K562 (cell line): ENCODE data around the gene CD52. TPM values are rescaled to one million over a fixed set of nuclear protein-coding genes. Genes with fewer than 3 reads are reported as not detected.

ENCODE experiments used
- ATAC-seq: fragments of 200-7000 bp; cut with Tn5 transposase; 3 replicates; pipeline ENCODE4 v1.9.1; 2020; ENCODE audit warnings: moderate library complexity
- BruUV-seq: library from RNA; stranded (reverse); fragments of 400-500 nt; replicated peaks from 2 replicates; lab custom pipeline; 2021; lab: Mats Ljungman, UMichigan
- CTCF ChIA-PET: fragments of 300-600 bp; formaldehyde crosslinking; extraction: SDS; loops from one replicate; lab custom pipeline; 2021; ENCODE audit warnings: low intra/inter-chr PET ratio; lab: Yijun Ruan, JAX
- POLR2A ChIA-PET: fragments of 300-600, 350-650 bp; sonication (Branson Sonifier 250); formaldehyde crosslinking; extraction: SDS; loops from one replicate; lab custom pipeline; 2021; ENCODE audit warnings: antibody characterized with exemption, inconsistent platforms; lab: Yijun Ruan, JAX
- DNase-seq, 4 experiments: peaks; one replicate each; pipeline versions ENCODE4 v3.0.0 to v3.0.0-alpha.2; 2011 to 2018; ENCODE audit warnings: low spot score in 3 of 4, mixed read lengths in 3 of 4; ENCODE audit errors: extremely low read depth in 1 of 4
- FAIRE-seq: peaks from 2 replicates; lab custom pipeline; 2011; peaks lifted over from hg19 to GRCh38; lab: Jason Lieb, UNC
- H2AFZ ChIP-seq: 2 replicates; pipeline ENCODE4 v1.6.0; 2011; ENCODE audit warnings: low read depth, low read length, control low read depth, inconsistent platforms
- H3K27ac ChIP-seq: fragments of 200-600 bp; 3 replicates; pipeline ENCODE4 v1.8.0; 2011; ENCODE audit warnings: low read depth, mild to moderate bottlenecking, control low read depth, inconsistent platforms, low read length, moderate library complexity, mixed read lengths; ENCODE audit errors: extremely low read depth
- H3K27me3 ChIP-seq, 2 experiments: fragments of 300-600 bp in 1 of 2; 2 replicates in 1 of 2; 3 replicates in 1 of 2; pipeline versions ENCODE4 v1.6.0 to v1.8.0; 2011; ENCODE audit warnings: inconsistent platforms in 2 of 2, low read length in 2 of 2, mild to moderate bottlenecking in 1 of 2, mixed read lengths in 1 of 2, moderate library complexity in 1 of 2; ENCODE audit not compliant: control insufficient read depth in 2 of 2, insufficient read depth in 2 of 2
- H3K36me3 ChIP-seq: fragments of 300-600 bp; 3 replicates; pipeline ENCODE4 v1.8.0; 2011; ENCODE audit warnings: mild to moderate bottlenecking, low read length, inconsistent platforms; ENCODE audit not compliant: control insufficient read depth, insufficient read depth
- H3K4me1 ChIP-seq, 2 experiments: fragments of 200-600 bp in 1 of 2; replicated peaks in 1 of 2; 2 replicates in 1 of 2; 3 replicates in 1 of 2; pipeline versions ENCODE4 v1.5.1 to v1.8.0; 2011; ENCODE audit warnings: inconsistent platforms in 2 of 2, low read length in 2 of 2, mild to moderate bottlenecking in 1 of 2, mixed read lengths in 1 of 2, moderate library complexity in 1 of 2; ENCODE audit not compliant: control insufficient read depth in 2 of 2, insufficient read depth in 2 of 2
- H3K4me2 ChIP-seq: 2 replicates; pipeline ENCODE4 v1.6.1; 2011; ENCODE audit warnings: low read length, control low read depth, inconsistent platforms, mixed read lengths; ENCODE audit not compliant: insufficient read depth
- H3K4me3 ChIP-seq: fragments of 200-600 bp; sonication (generic), shearing (Covaris generic); 2 replicates; pipeline ENCODE4 v1.5.1; 2016; ENCODE audit warnings: control low read depth, inconsistent platforms
- H3K79me2 ChIP-seq: fragments of 200-600 bp; 3 replicates; pipeline ENCODE4 v1.8.0; 2011; ENCODE audit warnings: low read length, inconsistent platforms; ENCODE audit not compliant: control insufficient read depth, insufficient read depth
- H3K9ac ChIP-seq, 2 experiments: 2 replicates each; pipeline versions ENCODE4 v1.6.0 to v1.6.1; 2011; ENCODE audit warnings: low read depth in 2 of 2, low read length in 2 of 2, control low read depth in 1 of 2, inconsistent platforms in 1 of 2, mild to moderate bottlenecking in 1 of 2, mixed read lengths in 1 of 2; ENCODE audit not compliant: insufficient read depth in 1 of 2
- H3K9me1 ChIP-seq: one replicate; pipeline ENCODE4 v1.6.0; 2011; ENCODE audit warnings: inconsistent platforms, mild to moderate bottlenecking, low read length, moderate library complexity; ENCODE audit not compliant: control insufficient read depth, insufficient read depth
- H3K9me3 ChIP-seq: replicated peaks from 2 replicates; pipeline ENCODE4 v1.5.1; 2011; ENCODE audit warnings: low read depth, low read length, inconsistent platforms; ENCODE audit not compliant: control insufficient read depth, insufficient read depth
- H4K20me1 ChIP-seq: replicated peaks from 2 replicates; pipeline ENCODE4 v1.6.1; 2011; ENCODE audit warnings: low read length, inconsistent platforms, mixed read lengths; ENCODE audit not compliant: control insufficient read depth, insufficient read depth
- BCOR ChIP-seq: fragments of 450-650 bp; IDR thresholded peaks from 2 replicates; pipeline ENCODE4 v1.6.1; 2016
- C11orf30 ChIP-seq: fragments of 450-650 bp; IDR thresholded peaks from 2 replicates; pipeline ENCODE4 v1.6.1; 2016; ENCODE audit warnings: low read depth, mild to moderate bottlenecking
- CSDE1 ChIP-seq, 2 experiments: fragments of 450-650 bp; IDR thresholded peaks; 2 replicates each; pipeline ENCODE4 v1.6.1; 2016; ENCODE audit warnings: mild to moderate bottlenecking in 1 of 2
- HOXB6 ChIP-seq: fragments of 250-450 bp; sonication (Bioruptor Pico); IDR thresholded peaks from 2 replicates; pipeline ENCODE4 v1.5.1; 2022; ENCODE audit warnings: mild to moderate bottlenecking, borderline replicate concordance
- JUN ChIP-seq, 2 experiments: sonication (generic) in 1 of 2; formaldehyde crosslinking in 1 of 2; IDR thresholded peaks; 2 replicates each; pipeline versions ENCODE4 v1.6.1 to v1.8.0; 2012 to 2022; ENCODE audit warnings: borderline replicate concordance in 2 of 2, mild to moderate bottlenecking in 2 of 2, improper control_type of control experiment in 1 of 2, low read depth in 1 of 2, low read length in 1 of 2, missing genetic modification reagents in 1 of 2
- KLF16 ChIP-seq: IDR thresholded peaks from 2 replicates; pipeline ENCODE4 v1.6.1; 2016; ENCODE audit warnings: antibody characterized with exemption
- TBP ChIP-seq: optimal IDR thresholded peaks from 2 replicates; pipeline ENCODE3; 2011; ENCODE audit warnings: low read depth, low read length, improper control_type of control experiment
- WHSC1 ChIP-seq: IDR thresholded peaks from one replicate; pipeline ENCODE4 v1.6.1; 2012; ENCODE audit warnings: low read length, control low read depth, inconsistent platforms
- ZNF143 ChIP-seq: sonication (generic); formaldehyde crosslinking; IDR thresholded peaks from 2 replicates; pipeline ENCODE4 v1.9.0; 2022; ENCODE audit warnings: mild to moderate bottlenecking, missing genetic modification reagents
- ZNF232 ChIP-seq: sonication (generic); formaldehyde crosslinking; IDR thresholded peaks from 2 replicates; pipeline ENCODE4 v1.8.0; 2022; ENCODE audit warnings: mild to moderate bottlenecking, missing genetic modification reagents
- ZNF274 ChIP-seq: IDR thresholded peaks from 2 replicates; pipeline ENCODE4 v1.6.1; 2011; ENCODE audit warnings: low read depth, mild to moderate bottlenecking, low read length, moderate library complexity, borderline replicate concordance
- ZNF592 ChIP-seq: fragments of 450-650 bp; IDR thresholded peaks from 2 replicates; pipeline ENCODE4 v1.6.1; 2017; ENCODE audit warnings: antibody characterized with exemption, mild to moderate bottlenecking
- WGBS: fragments of 100-300 bp; shearing (Covaris generic); methylation state at CpG from one replicate; pipeline ENCODE4 v1.1.6; 2016; ENCODE audit warnings: low coverage, mixed read lengths; ENCODE audit not compliant: insufficient coverage; ENCODE audit errors: missing lambda C conversion rate; 5-methylcytosine and 5-hydroxymethylcytosine counted together
- in situ Hi-C: fragments of 300-500 bp; cut with MboI; formaldehyde crosslinking; loops from 4 replicates; pipeline ENCODE4 v1.15.0; 2018; ENCODE audit warnings: inconsistent platforms, mixed read lengths
- intact Hi-C: fragments of 100-400 bp; cut with micrococcal nuclease; formaldehyde crosslinking; loops from 2 replicates; pipeline ENCODE4 v1.14.2; 2022
- polyA plus RNA-seq, 8 experiments: library from polyadenylated mRNA; depleted of rRNA in 4 of 8; stranded (reverse) in 5 of 8; unstranded in 3 of 8; fragments of >200 nt; fragmentation: Nextera tagmentation in 2 of 8; fragmentation: Illumina TruSeq in 1 of 8; extraction: Ambion mirVana in 2 of 8; extraction: Trizol in 1 of 8; gene quantifications; 2 replicates each; pipeline versions ENCODE4 v1.2.1 to v1.2.3, GENCODE V29; 2011 to 2014; ENCODE audit warnings: inconsistent platforms in 1 of 8, missing spikeins in 1 of 8
- total RNA-seq, 7 experiments: library from RNA; depleted of rRNA in 6 of 7; stranded (reverse); fragments of >200 nt in 6 of 7; fragmentation: Illumina TruSeq in 2 of 7; extraction: Trizol in 2 of 7; gene quantifications; 2 replicates each; pipeline versions ENCODE4 v1.2.1 to v1.2.3, GENCODE V29; 2011 to 2021; ENCODE audit warnings: low replicate concordance in 1 of 7

CD52 gene
- total and polyA plus RNA-seq, 9 of the 15 experiments (the other 6 are each of a cell fraction or from before 2014, with no cell fraction given): 34.9 to 488 (median 173) TPM

- H3K9me1 ChIP-seq: no peaks in the 10 kb centered on the region
- H3K79me2 ChIP-seq: peaks cover 7% of the 10 kb centered on the region; the same call in 2 of the 3 replicates
- TF ChIP-seq BCOR: 0 out of 2 replicates have a peak, but pooled peaks have one; percentile 10
- 0 out of 2 replicates have a peak, but pooled peaks have one; percentile 2 for TF ChIP-seq KLF16
- no peak for TF ChIP-seq ZNF274
- TF ChIP-seq WHSC1: peak; percentile 0
- 0 out of 2 replicates have a peak, but pooled peaks have one; percentile 9 for TF ChIP-seq JUN (IDR thresholded peaks at IDR 0.05; ENCODE audit: borderline replicate concordance, low read depth, low read length)
- no peak for TF ChIP-seq JUN (CRISPR knock-in tag; IDR thresholded peaks at IDR 0.05; ENCODE audit: borderline replicate concordance)
- 0 out of 4 replicates have a peak, but pooled peaks of 1 of the 2 experiments have one; percentile 61 for TF ChIP-seq CSDE1 (IDR thresholded peaks at IDR 0.05)
- 0 out of 2 replicates have a peak, but pooled peaks have one; percentile 36 for TF ChIP-seq ZNF232 (CRISPR knock-in tag)
- TF ChIP-seq C11orf30: no peak
- TF ChIP-seq ZNF592: peak; percentile 23; the same call in 1 of the 2 replicates
- no peak for TF ChIP-seq HOXB6 (CRISPR knock-in tag)
- peak; percentile 10 for TF ChIP-seq TBP
- TF ChIP-seq ZNF143 (CRISPR knock-in tag): peak; percentile 35; the same call in 1 of the 2 replicates
- no TSS peak for BruUV-seq
- H3K4me1 ChIP-seq: peaks cover 80 to 99% of the 10 kb centered on the region in 2 experiments
- H4K20me1 ChIP-seq: no peaks in the 10 kb centered on the region
- in situ Hi-C loops (loop anchor here (5.0 kb wide), 1 partner anchor 36 kb away; no protein-coding TSS in a partner anchor), intact Hi-C loops (no loop called here)
- H3K4me3 ChIP-seq: no peak overlapping the region
- ChIA-PET POLR2A (interaction anchor here (0.6 to 2.1 kb wide), 12 partner anchors 21 to 352 kb away, joined by 3 to 11 read pairs (median 3); partner anchors contain the start of gene CD52), CTCF (interaction anchor here (2.3 to 4.2 kb wide), 4 partner anchors 36 to 131 kb away, joined by 12 to 29 read pairs (median 19); no protein-coding TSS in a partner anchor)
- no peaks in the 10 kb centered on the region for H3K9me3 ChIP-seq
- WGBS: 54% methylated on average over 2 of the region's 2 CpGs
- H3K27ac ChIP-seq: peak overlapping the region; percentile 69
- H3K36me3 ChIP-seq: peaks cover 28% of the 10 kb centered on the region
- 0 out of 2 replicates have a peak overlapping the region, but pooled peaks have one; percentile 2 for H3K4me2 ChIP-seq
- FAIRE-seq: no peak
- no peak overlapping the region for H2AFZ ChIP-seq
- peak overlapping the region; percentile 27 to 61 for H3K9ac ChIP-seq
- no peak for DNase-seq
- no peaks in the 10 kb centered on the region for H3K27me3 ChIP-seq
- ATAC-seq: no peak
Measured at GRCh38 chr1:26286064-26286416, 31.7 kb upstream of the CD52 start.
